Erythroblast (primary cell): Measurements from ENCODE around the gene NDUFB11.

Experiments used
- GATA1 ChIP-seq: IDR thresholded peaks from 2 replicates; pipeline ENCODE4 v1.6.1; 2011; ENCODE audit warnings: low read depth, mild to moderate bottlenecking, control low read depth, low read length, moderate library complexity
- POLR2A ChIP-seq: IDR thresholded peaks from 2 replicates; pipeline ENCODE4 v1.6.1; 2011; ENCODE audit warnings: mild to moderate bottlenecking, low read length

DNA sequence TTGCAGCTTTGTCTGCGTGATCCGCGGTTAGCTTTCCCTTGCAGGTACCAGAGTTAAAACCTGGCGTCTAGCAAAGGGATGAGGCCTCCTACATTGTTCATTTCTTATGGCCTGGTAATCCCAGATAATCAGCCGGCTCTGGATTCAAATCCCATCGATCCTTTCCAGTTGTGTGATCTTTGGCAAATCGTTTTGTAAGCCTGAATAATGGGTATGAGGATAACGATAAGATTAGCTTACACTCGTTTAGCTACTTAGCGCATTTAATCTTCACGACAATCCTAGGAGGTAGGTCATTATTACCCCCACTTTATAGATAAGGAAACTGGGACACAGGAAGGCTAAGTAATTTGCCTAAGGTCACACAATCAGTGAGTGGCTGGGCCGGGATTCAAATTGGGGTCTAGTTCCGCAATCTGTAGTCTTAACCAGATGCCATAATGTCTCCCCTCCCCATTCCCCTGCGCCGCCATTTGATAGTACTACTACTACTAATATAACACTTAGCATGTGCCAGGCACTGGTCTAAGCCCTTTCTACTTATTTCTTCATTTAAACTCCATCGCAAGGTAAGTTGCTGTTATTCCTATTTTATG lies 47.4 kb upstream of the NDUFB11 start:
- no peak for TF ChIP-seq POLR2A
- TF ChIP-seq GATA1: no peak
